Epithelial cell of esophagus (primary cell): Measurements from ENCODE around the gene CTSF.
"Not testable (repeated sequence)": the region's sequence is repeated elsewhere in the genome, so short reads cannot be mapped to it uniquely, and the experiment has no call there.

ENCODE experiments used
- DNase-seq: peaks from one replicate; pipeline ENCODE4 v3.0.0; 2010; ENCODE audit warnings: low read depth
- H3K4me3 ChIP-seq: 2 replicates; pipeline ENCODE4 v1.5.1; 2011; ENCODE audit warnings: mild to moderate bottlenecking, low read length, control low read depth
- TF ChIP-seq, protein P1 (sequence below): IDR thresholded peaks from 2 replicates; pipeline ENCODE4 v1.5.1; 2011; ENCODE audit warnings: low read depth, mild to moderate bottlenecking, low read length, control low read depth, inconsistent platforms; ENCODE audit not compliant: insufficient read depth; ENCODE audit errors: missing control alignments

CTSF gene

DNA sequence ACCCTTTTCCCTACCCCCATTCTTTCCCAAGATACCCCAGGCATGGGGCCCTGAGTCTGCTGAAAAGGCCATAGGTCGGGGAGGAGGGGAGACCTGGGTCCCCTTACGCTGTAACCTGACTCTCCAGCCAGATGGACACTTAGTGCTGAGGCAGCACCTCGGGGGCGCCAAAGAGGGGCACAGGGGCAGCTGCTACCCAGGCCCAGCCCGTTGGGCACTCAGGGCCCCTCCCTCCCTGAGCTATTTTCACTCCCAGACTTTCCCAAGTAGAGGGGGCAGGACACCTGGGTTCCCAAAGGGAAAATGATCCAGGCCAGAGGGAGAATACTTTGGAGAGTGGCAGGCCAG, 20.8 kb downstream of the CTSF start:
- H3K4me3 ChIP-seq: no peak overlapping the region

DNA sequence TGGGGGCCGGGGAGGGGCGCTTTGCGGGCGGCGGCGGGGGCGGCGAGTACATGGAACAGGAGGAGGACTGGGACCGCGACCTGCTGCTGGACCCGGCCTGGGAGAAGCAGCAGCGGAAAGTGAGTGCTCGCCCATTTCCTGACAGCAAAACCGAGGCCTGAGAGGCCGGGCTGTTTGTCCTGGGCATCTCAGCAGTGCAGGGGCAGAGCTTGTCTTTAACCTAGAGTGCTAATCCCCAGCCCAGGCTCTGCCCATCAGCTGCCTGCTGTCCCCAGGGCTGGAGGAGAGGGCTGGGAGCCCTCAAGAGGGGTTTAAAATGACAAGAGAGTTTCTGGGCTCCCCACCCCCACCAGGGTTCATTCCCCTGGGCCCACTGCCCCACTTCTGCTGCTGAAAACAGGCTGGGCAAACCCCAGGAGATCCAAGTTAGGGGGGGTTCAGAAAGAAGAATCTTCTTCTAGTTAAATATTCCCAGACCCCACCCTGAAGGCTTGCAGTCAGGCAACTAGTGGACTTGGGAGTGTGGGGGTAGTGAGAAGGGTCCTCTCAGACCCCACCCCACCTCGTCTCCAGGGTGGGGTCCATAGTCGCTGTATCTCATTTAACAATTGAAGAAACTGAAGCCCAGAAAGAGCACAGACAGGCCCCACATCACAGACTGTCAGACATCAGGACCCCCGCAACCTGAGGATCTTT, 21.3 kb downstream of the CTSF start:
- DNase-seq: no peak
- TF ChIP-seq, protein P1, sequence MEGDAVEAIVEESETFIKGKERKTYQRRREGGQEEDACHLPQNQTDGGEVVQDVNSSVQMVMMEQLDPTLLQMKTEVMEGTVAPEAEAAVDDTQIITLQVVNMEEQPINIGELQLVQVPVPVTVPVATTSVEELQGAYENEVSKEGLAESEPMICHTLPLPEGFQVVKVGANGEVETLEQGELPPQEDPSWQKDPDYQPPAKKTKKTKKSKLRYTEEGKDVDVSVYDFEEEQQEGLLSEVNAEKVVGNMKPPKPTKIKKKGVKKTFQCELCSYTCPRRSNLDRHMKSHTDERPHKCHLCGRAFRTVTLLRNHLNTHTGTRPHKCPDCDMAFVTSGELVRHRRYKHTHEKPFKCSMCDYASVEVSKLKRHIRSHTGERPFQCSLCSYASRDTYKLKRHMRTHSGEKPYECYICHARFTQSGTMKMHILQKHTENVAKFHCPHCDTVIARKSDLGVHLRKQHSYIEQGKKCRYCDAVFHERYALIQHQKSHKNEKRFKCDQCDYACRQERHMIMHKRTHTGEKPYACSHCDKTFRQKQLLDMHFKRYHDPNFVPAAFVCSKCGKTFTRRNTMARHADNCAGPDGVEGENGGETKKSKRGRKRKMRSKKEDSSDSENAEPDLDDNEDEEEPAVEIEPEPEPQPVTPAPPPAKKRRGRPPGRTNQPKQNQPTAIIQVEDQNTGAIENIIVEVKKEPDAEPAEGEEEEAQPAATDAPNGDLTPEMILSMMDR: no peak
- no peak overlapping the region for H3K4me3 ChIP-seq

More for the DNA sequence above, 20.8 kb downstream of the CTSF start:
- TF ChIP-seq, protein P1: no peak
- DNase-seq: no peak

DNA sequence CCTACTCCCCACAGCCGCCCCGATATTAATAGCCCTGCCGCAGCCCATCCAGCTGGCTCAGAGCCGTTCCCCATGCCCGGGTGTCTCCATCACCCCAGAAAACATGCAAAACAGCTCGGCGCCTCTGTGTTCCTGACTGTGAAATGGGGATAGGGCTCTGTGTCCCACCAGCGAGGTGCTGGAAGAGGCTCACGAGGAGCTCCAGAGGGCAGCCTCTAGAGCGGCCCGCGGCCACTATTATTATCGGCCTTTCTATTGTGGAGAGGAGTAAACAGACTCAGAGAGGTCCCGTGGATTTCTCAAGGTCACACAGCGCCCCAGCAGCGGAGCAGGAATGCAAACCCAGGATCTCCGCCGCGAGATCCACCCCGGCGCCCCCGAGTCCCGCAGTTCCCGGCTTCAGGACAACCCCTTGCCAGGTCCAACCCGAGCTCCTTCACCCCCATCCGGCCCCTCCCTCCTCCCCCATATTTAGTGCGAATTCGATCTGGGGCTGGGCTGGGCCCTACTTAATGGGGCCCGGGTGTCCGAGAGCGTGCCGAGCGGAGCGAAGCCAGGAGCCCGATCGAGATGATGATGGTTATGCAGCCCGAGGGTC, 21.9 kb downstream of the CTSF start, which contains the start of gene ACTN3:
ACTN3 (plus strand) TSS at position 536 of the 598 bp plus-strand sequence; CDS start at position 571, 35 bp downstream.
- peak; percentile 23 for DNase-seq
- TF ChIP-seq, protein P1: no peak
- peak within 1 kb of the TSS; percentile 63 for H3K4me3 ChIP-seq

DNA sequence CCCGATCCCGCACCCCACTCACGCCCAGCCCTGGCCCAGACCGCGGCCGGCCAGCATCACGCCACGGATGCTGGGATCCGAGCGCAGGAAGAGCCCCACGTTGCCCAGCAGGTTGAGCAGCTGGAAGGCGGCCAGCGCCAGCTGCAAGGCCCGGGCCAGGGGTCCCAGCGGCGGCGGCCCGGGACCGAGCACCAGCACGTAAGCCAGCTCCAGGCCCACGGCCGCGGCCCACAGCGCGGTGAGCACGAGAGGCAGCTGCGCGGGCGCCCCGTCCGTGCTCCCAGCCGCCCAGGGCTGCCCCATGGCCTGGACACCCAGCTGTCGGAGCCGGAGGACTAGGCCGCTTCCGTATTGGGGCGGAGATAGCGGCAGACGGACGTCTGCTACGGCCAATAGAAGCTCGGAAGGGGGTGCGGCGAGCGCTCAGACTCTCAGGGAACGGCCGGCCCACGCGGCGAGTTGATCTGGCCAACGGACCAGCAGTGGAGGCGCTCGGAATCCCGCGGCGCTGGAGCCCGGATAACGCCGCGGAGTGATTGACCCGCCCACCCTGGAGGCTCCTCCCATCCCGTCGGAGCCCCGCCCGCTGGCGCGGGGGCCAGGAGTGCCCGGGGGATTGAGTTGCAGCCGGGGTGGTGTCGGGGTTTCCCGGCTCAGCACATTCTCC, 22.6 kb downstream of the CTSF start, which contains the start of gene ZDHHC24:
ZDHHC24 (minus strand) TSS at position 348 of the 667 bp plus-strand sequence; CDS start at position 303, 45 bp downstream.
- TF ChIP-seq, protein P1: no peak
- H3K4me3 ChIP-seq: peak within 1 kb of the TSS; percentile 63
- DNase-seq: peak; percentile 98

DNA sequence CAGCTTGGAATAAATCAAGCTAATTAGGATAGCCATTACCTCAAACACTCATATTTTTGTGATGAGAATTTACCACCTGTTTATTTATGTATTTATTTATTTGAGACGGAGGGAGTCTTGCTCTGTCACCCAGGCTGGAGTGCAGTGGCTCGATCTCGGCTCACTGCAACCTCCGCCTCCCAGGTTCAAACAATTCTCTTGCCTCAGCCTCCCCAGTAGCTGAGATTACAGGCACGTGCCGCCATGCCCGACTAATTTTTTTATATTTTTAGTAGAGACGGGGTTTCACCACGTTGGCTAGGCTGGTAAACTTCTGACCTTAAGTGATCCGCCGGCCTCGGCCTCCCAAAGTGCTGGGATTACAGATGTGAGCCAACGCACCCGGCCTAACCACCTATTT, 23.5 kb downstream of the CTSF start:
- not testable (repeated sequence) for DNase-seq
- peak overlapping the region; percentile 63 for H3K4me3 ChIP-seq

DNA sequence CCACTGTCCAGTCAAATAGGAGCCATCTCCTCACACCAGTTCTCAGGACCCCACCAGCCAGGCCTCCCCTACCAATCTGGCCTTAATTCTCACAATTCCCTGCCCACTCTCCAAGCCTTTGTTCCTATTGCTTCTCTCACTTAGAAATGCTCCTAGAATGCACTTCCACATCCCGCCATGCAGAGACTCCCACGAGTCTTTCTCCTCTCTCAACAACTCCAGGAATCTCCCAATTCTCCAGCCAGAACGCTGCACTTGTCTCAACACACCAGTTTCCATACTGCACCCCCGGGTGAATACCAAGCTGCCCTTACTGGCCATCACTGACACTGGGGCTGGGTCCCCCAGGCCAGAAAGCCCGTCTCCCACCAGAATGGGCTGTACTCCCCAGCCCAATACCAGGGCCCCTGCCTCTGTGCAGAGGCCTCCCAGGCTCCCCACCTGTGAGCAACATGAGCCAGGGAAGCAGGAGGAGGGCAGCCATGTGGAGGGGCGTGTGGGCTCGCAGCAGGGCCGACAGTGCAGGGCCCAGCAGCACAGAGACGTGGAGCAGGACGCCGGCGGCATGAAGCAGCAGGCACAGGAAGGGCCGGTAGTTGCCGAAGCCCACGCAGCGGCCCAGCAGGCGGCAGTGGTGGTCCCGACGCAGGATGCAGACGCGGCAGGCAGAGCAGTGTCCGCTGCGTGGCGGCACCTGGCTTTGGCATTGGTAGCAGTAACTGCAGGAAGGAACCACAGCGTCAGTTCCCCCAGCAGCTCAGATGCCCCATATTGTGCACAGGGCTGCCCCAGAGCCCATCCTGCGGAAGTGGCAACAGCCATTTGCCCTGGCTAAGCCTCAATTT, 24.9 kb downstream of the CTSF start:
- TF ChIP-seq, protein P1: peak; percentile 14
- no peak overlapping the region for H3K4me3 ChIP-seq
- DNase-seq: peak; percentile 36
